GM13976 (cell line): ENCODE results near the gene SHLD2.
"Not testable (repeated sequence)": the region's sequence is repeated elsewhere in the genome, so short reads cannot be mapped to it uniquely, and the experiment has no call there.

ENCODE experiments used
- DNase-seq: peaks from one replicate; pipeline ENCODE4 v3.0.0; 2012; ENCODE audit warnings: low spot score
- in situ Hi-C: fragments of 300-500 bp; cut with MboI; formaldehyde crosslinking; loops from one replicate; pipeline ENCODE4 v1.12.0; 2022; ENCODE audit warnings: low sequenced_read_pairs, mixed read lengths, inconsistent platforms; ENCODE audit not compliant: unreplicated experiment

The SHLD2 gene

DNA sequence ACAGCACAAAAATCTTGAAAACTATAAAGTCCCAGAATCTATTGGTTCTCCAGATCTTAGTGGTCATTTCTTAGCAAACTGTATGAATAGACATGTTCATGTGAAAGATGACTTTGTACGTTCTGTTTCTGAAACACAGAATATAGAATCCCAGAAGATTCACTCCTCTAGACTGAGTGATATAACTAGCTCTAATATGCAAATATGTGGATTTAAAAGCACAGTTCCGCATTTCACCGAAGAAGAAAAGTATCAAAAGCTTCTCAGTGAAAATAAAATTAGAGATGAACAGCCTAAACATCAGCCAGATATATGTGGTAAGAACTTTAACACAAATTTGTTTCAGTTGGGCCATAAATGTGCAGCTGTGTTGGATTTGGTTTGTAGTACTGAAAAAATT lies 56.5 kb downstream of the SHLD2 start:
- DNase-seq, in situ Hi-C loops: not testable (repeated sequence)

DNA sequence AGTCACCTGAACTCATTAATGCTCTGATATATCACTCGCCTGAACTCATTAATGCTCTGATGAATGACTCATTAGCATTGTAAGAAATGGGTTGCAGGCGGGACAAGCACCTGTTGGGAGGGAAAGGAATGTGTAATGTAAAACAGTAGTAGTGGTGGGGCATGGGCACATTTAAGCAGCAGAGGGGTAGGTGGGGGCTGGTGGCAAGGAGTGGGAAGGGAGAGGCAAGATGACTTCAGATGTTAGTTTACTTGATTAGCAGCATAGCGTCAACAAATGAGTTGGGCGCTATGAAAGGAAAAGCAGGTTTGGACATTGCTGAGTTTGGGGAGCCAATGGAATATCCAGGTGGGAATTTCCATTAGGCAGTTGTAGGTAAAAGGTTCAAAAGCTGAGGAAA lies 61.8 kb downstream of the SHLD2 start:
- in situ Hi-C loops, DNase-seq: not testable (repeated sequence)

GRCh38 chr10:87157821-87158220 lies 62.8 kb downstream of the SHLD2 start:
- in situ Hi-C loops, DNase-seq: not testable (repeated sequence)

DNA sequence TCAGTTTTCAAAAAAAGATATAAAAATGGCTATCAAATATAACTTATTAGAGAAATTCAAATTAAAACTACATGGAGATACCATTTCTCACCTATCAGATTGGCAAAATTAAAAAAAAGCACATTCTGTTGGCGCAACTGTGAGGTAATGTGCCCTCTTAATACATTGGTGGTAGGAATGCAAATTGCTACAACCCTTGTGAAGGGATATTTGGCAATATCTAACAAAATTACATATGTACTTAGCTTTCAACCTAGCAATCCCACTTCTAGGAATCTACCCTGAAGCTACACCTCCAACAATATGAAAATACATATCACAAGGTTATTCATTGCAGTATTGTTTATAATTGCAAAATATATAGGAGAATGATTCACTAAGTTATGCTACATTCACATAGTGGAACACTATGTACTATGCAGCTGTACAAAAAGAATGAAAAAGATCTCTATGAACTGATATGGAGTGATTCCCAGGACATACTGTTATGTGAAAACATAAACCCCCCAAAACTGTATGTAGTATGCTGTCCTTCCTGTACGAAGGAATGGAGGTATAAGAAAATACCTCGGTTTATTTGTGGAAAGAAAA lies 67.8 kb downstream of the SHLD2 start:
- in situ Hi-C loops, DNase-seq: not testable (repeated sequence)

GRCh38 chr10:87163414-87163813 lies 68.4 kb downstream of the SHLD2 start:
- in situ Hi-C loops, DNase-seq: not testable (repeated sequence)

DNA sequence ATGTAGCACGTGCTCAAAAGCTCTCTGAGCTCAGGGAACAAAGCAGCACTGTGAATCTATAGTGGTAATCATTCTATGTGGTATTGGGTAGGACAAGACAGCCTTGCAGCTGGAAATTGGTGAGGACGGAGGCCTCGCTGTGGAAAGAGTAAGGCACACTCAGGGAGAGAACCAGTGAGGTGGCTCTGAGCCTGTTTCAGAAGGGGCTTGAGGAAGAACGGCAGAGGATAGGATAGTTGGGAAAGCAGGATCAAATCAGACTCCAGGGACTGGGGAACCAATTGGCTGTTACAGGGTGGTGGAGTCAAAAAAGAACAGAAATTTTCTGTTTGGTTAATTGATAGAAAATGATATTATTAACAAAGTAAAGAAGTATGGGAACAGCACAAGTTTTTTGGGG lies 74.9 kb downstream of the SHLD2 start:
- DNase-seq, in situ Hi-C loops: not testable (repeated sequence)

GRCh38 chr10:87170705-87171104 lies 75.7 kb downstream of the SHLD2 start:
- DNase-seq, in situ Hi-C loops: not testable (repeated sequence)

- in situ Hi-C loops, DNase-seq: not testable (repeated sequence)
Measured at GRCh38 chr10:87171670-87172069, 76.7 kb downstream of the SHLD2 start.

GRCh38 chr10:87172178-87172577 lies 77.2 kb downstream of the SHLD2 start:
- DNase-seq, in situ Hi-C loops: not testable (repeated sequence)

GRCh38 chr10:87177587-87177986 lies 82.6 kb downstream of the SHLD2 start:
- in situ Hi-C loops, DNase-seq: not testable (repeated sequence)

DNA sequence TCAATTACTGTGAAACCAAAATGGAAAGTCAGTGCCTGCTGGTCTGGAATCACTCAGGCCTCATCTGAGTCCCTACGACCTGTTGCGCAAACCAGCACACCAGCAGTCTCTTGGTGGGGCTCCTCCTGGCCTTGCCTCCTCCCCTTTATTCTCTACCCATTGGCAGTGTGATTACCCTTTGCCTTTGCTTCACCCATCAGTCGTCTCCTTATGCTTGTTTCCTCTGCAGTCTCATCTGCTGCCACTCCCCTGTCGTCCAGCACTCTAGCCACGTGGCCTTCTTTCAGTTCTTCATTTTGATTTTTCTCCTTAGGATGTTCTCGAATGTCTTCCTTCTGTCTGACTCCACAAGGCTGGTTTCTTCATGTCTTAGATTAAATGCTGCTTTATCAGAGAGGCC lies 89.4 kb downstream of the SHLD2 start:
- in situ Hi-C loops, DNase-seq: not testable (repeated sequence)

DNA sequence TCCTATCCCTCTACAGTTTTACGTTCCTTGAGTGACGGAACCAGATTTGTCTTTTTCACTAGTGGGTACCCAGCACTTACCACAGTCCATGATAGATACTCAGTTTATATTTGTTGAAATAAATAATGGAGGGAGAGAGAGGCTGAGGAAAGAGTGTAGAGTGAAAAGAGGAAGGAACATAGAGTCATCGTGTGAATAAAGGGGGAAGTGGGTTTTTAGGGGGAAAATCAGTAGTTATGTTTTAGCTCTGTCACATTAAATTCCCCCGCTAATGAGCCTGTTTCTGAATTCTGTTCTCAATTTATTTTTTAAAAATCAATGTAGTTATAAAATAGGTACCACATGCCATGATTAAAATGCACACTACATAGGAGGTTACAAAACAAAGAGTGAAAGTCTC lies 91.0 kb downstream of the SHLD2 start:
- DNase-seq, in situ Hi-C loops: not testable (repeated sequence)

GRCh38 chr10:87187573-87187972 lies 92.6 kb downstream of the SHLD2 start:
- DNase-seq, in situ Hi-C loops: not testable (repeated sequence)

DNA sequence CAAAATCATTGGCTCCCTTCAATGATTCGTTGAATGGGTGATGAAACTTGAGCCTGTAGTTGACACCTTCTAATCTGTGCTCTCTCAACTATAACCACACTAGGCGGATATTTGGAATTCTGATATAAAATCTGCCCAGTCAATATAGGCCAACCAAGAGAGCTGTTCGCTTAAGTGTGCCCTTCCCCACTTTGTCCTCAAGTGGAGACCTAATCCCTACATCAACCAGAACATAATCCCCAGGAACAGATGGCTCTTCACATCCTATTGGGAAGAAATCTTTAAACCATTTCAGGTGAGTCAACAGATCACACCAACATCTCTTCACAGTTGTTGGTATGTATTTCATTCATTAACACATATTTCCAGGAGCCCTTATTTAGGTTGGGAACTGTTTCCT lies 96.8 kb downstream of the SHLD2 start:
- DNase-seq, in situ Hi-C loops: not testable (repeated sequence)

DNA sequence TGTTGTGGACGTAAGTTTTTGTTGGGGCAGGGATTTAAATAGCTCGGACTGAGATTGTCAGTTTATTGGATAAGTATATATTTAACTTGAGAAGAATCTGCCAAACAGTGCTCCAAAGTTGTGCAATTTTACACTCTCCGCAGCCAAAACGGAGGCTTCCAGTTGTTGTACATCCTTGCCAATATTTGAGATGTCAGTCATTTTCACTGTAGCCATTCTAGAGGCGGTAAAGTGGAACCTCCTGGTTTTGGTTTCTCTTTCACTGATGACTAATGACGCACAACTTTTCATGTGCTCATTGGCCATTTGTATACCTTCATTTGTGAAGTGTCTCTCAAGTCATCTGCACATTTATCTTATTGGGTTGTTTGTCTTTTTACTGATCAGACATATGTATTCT lies 105.9 kb downstream of the SHLD2 start:
- in situ Hi-C loops, DNase-seq: not testable (repeated sequence)

GRCh38 chr10:87204801-87205200 lies 109.8 kb downstream of the SHLD2 start:
- DNase-seq, in situ Hi-C loops: not testable (repeated sequence)

GRCh38 chr10:87206922-87207321 lies 111.9 kb downstream of the SHLD2 start:
- DNase-seq, in situ Hi-C loops: not testable (repeated sequence)

GRCh38 chr10:87210309-87210708 lies 115.3 kb downstream of the SHLD2 start:
- DNase-seq, in situ Hi-C loops: not testable (repeated sequence)

GRCh38 chr10:87211848-87212247 lies 116.8 kb downstream of the SHLD2 start:
- DNase-seq, in situ Hi-C loops: not testable (repeated sequence)

- in situ Hi-C loops = not testable (repeated sequence)
Measured at GRCh38 chr10:87213150-87213765, 118.3 kb downstream of the SHLD2 start.

More at GRCh38 chr10:87213150-87213765, 118.3 kb downstream of the SHLD2 start:
- DNase-seq = not testable (repeated sequence)
